ENCODE data around the gene FRMPD4.

DNA sequence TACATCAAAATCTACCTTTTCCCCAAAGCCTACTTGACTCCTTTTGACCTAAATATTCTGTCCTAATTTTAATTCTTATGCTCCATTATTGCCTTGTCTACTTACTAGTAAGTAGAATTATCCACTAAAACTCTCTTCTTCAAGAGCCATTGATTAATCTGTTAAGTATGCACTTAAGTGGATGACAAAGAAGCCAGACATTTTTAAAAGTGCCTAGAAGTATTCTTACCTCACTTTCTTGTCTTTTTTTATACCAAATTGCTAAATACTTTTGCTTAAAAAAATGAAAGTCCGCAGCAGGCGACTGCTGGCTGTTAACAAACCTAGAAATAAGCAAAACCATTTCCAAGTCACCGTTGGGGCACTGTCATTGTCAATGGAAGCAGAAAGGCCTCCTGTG is 20.1 kb upstream of the FRMPD4 start:
- TF ChIP-seq EZH2 (IDR thresholded peaks at IDR 0.05; ENCODE audit: low read length, missing control alignments) = no peak
- TF ChIP-seq, protein P1, sequence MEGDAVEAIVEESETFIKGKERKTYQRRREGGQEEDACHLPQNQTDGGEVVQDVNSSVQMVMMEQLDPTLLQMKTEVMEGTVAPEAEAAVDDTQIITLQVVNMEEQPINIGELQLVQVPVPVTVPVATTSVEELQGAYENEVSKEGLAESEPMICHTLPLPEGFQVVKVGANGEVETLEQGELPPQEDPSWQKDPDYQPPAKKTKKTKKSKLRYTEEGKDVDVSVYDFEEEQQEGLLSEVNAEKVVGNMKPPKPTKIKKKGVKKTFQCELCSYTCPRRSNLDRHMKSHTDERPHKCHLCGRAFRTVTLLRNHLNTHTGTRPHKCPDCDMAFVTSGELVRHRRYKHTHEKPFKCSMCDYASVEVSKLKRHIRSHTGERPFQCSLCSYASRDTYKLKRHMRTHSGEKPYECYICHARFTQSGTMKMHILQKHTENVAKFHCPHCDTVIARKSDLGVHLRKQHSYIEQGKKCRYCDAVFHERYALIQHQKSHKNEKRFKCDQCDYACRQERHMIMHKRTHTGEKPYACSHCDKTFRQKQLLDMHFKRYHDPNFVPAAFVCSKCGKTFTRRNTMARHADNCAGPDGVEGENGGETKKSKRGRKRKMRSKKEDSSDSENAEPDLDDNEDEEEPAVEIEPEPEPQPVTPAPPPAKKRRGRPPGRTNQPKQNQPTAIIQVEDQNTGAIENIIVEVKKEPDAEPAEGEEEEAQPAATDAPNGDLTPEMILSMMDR (conservative IDR thresholded peaks at IDR 0.05 in 1 of 2, IDR thresholded peaks at IDR 0.05 in 1 of 2; ENCODE audit: low read depth in 1 of 2, low read length in 2 of 2) = no peak
